ENCODE results near the gene APOC3. TPM values are rescaled to one million over a fixed set of nuclear protein-coding genes. Genes with fewer than 3 reads are reported as not detected.

Gene APOC3
- polyA plus RNA-seq, 1 donor (not counting 4 experiments of a cell fraction or from before 2014, with no cell fraction given), result not detected

DNA sequence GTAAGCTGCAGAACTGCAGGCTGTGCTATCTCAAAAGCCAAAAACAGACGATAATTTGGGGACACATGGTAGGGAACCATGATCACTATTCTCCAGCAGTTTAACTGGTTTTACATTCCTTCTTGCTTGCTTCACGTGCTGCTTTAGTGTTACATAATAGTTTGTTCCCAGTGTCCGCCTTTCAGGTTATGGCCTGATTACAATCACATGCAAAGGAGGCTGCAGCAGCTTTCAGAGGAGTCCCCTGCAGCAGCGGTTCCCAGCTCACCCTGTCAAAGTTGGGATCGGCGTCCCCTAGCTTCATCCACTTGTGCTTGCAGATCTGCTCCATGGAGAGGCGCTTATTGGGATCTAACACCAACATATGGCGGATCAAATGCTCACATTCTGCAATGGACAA, 46.9 kb downstream of the APOC3 start:
- H3K4me2 ChIP-seq (ENCODE audit: control insufficient read depth, extremely low read depth, insufficient read depth, low read depth, low read length), result no peak overlapping the region
- no peaks in the 10 kb centered on the region for H3K9me3 ChIP-seq (ENCODE audit: control insufficient read depth, low read depth, low read length)
- H3K36me3 ChIP-seq (ENCODE audit: control insufficient read depth in 2 of 2, extremely low read depth in 1 of 2, insufficient read depth in 2 of 2, low read length in 2 of 2), result peaks cover 8 to 23% of the 10 kb centered on the region in 2 experiments
- DNase-seq (ENCODE audit: low read depth, low spot score) (no peak), FAIRE-seq (no peak)
- H4K20me1 ChIP-seq (ENCODE audit: control insufficient read depth, extremely low read depth, insufficient read depth, low read length), result no peaks in the 10 kb centered on the region
- TF ChIP-seq, protein P1, sequence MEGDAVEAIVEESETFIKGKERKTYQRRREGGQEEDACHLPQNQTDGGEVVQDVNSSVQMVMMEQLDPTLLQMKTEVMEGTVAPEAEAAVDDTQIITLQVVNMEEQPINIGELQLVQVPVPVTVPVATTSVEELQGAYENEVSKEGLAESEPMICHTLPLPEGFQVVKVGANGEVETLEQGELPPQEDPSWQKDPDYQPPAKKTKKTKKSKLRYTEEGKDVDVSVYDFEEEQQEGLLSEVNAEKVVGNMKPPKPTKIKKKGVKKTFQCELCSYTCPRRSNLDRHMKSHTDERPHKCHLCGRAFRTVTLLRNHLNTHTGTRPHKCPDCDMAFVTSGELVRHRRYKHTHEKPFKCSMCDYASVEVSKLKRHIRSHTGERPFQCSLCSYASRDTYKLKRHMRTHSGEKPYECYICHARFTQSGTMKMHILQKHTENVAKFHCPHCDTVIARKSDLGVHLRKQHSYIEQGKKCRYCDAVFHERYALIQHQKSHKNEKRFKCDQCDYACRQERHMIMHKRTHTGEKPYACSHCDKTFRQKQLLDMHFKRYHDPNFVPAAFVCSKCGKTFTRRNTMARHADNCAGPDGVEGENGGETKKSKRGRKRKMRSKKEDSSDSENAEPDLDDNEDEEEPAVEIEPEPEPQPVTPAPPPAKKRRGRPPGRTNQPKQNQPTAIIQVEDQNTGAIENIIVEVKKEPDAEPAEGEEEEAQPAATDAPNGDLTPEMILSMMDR (optimal IDR thresholded peaks at IDR 0.05 in 1 of 3, IDR thresholded peaks at IDR 0.05 in 1 of 3, conservative IDR thresholded peaks at IDR 0.05 in 1 of 3; ENCODE audit: extremely low read depth in 1 of 3, insufficient read depth in 2 of 3, low read length in 3 of 3), result no peak
- TF ChIP-seq EZH2 (IDR thresholded peaks at IDR 0.05; ENCODE audit: low read length), result no peak
- H3K4me3 ChIP-seq (ENCODE audit: control insufficient read depth in 2 of 3, extremely low read depth in 1 of 3, insufficient read depth in 2 of 3, low read depth in 1 of 3, low read length in 3 of 3), result no peak overlapping the region
- H3K27ac ChIP-seq (ENCODE audit: control insufficient read depth, insufficient read depth, low read length), result no peak overlapping the region
- H2AFZ ChIP-seq (ENCODE audit: control insufficient read depth, low read length), result no peak overlapping the region
- H3K4me1 ChIP-seq (ENCODE audit: control insufficient read depth, extremely low read depth, insufficient read depth, low read length), result peaks cover 27% of the 10 kb centered on the region
- peaks cover 2% of the 10 kb centered on the region for H3K9me1 ChIP-seq (ENCODE audit: control insufficient read depth, extremely low read depth, insufficient read depth, low read length)
- dilution Hi-C loops (cut with MboI; ENCODE audit: extremely low pct_ligation_motif_present, low sequenced_read_pairs), result no loop called here
- no peak overlapping the region for H3K9ac ChIP-seq (ENCODE audit: control insufficient read depth, extremely low read depth, insufficient read depth, low read length)
- no peaks in the 10 kb centered on the region for H3K79me2 ChIP-seq (ENCODE audit: control insufficient read depth, insufficient read depth, low read length)
- no peaks in the 10 kb centered on the region for H3K27me3 ChIP-seq (ENCODE audit: control insufficient read depth, extremely low read depth, insufficient read depth, low read length)

DNA sequence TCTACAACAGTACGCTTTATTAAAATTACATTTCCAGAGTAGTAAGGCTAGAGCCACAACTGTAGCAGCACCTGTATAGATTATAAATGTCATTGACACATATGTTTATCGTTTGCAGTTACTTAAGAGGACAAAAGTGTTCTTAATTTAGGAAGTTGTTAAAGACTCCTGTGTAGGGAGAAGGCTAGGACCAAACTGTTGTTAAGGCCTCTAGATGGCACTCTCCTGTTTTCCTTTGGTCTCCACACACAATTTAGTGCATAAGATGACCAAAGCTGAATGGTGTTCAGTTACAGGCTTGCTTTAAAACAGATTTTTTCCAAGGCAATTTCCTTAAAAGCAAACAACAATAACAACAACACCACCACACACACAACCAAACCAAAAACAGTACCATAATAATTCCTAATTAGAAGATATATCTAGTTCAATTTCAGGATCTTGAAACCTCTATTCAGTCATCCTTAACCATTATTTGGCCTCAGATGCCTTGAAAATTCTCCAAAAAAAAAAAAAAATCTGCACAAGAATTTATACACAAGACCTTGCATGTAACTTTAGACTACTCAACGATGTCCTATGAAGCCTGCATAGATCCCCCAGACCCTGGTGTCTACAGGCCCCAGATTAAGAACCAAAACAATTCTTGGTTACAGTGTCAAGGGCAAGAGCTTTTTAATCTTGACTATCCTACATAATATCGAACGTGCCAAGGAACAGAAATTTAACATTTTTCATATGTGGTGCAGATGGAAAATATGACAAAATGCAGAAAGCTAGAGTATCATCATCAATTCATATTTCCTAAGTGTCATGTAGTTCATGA, 50.3 kb downstream of the APOC3 start:
- Histone ChIP-seq H3K4me2 (ENCODE audit: control insufficient read depth, extremely low read depth, insufficient read depth, low read depth, low read length) (no peak overlapping the region), H3K9me3 (ENCODE audit: control insufficient read depth, low read depth, low read length) (no peaks in the 10 kb centered on the region), H3K36me3 (ENCODE audit: control insufficient read depth in 2 of 2, extremely low read depth in 1 of 2, insufficient read depth in 2 of 2, low read length in 2 of 2) (peaks cover 2% of the 10 kb centered on the region in 2 experiments), H3K79me2 (ENCODE audit: control insufficient read depth, insufficient read depth, low read length) (no peaks in the 10 kb centered on the region), H4K20me1 (ENCODE audit: control insufficient read depth, extremely low read depth, insufficient read depth, low read length) (no peaks in the 10 kb centered on the region), H3K27me3 (ENCODE audit: control insufficient read depth, extremely low read depth, insufficient read depth, low read length) (no peaks in the 10 kb centered on the region), H2AFZ (ENCODE audit: control insufficient read depth, low read length) (no peak overlapping the region), H3K27ac (ENCODE audit: control insufficient read depth, insufficient read depth, low read length) (no peak overlapping the region), H3K4me3 (ENCODE audit: control insufficient read depth in 2 of 3, extremely low read depth in 1 of 3, insufficient read depth in 2 of 3, low read depth in 1 of 3, low read length in 3 of 3) (no peak overlapping the region), H3K9ac (ENCODE audit: control insufficient read depth, extremely low read depth, insufficient read depth, low read length) (no peak overlapping the region), H3K4me1 (ENCODE audit: control insufficient read depth, extremely low read depth, insufficient read depth, low read length) (peaks cover 13% of the 10 kb centered on the region), H3K9me1 (ENCODE audit: control insufficient read depth, extremely low read depth, insufficient read depth, low read length) (peaks cover 2% of the 10 kb centered on the region)
- dilution Hi-C loops (cut with MboI; ENCODE audit: extremely low pct_ligation_motif_present, low sequenced_read_pairs), result no loop called here
- DNase-seq (ENCODE audit: low read depth, low spot score), result peak; percentile 9
- TF ChIP-seq, protein P1 (optimal IDR thresholded peaks at IDR 0.05 in 1 of 3, IDR thresholded peaks at IDR 0.05 in 1 of 3, conservative IDR thresholded peaks at IDR 0.05 in 1 of 3; ENCODE audit: extremely low read depth in 1 of 3, insufficient read depth in 2 of 3, low read length in 3 of 3), result peak; percentile 51 to 71 (median 68)
- TF ChIP-seq EZH2 (IDR thresholded peaks at IDR 0.05; ENCODE audit: low read length), result no peak
- FAIRE-seq, result peak; percentile 79

Data from keratinocyte (primary cell).